Loucy (cell line): ENCODE data around the gene DMRT1.
A peak's percentile ranks its signal among the peaks of the same experiment; 100 is the strongest.
"Not testable (repeated sequence)": the region's sequence is repeated elsewhere in the genome, so short reads cannot be mapped to it uniquely, and the experiment has no call there.

Experiments
- H2AFZ ChIP-seq: fragments of 200-600 bp; sonication (generic); 2 replicates; pipeline ENCODE4 v1.6.0; 2016; ENCODE audit warnings: antibody characterized with exemption, mild to moderate bottlenecking, low read length, moderate library complexity
- H3F3A ChIP-seq: fragments of 200-600 bp; 2 replicates; pipeline ENCODE4 v1.6.0; 2016; ENCODE audit warnings: antibody characterized with exemption, low read depth, mild to moderate bottlenecking
- H3K27me3 ChIP-seq: fragments of 200-600 bp; sonication (generic); 2 replicates; pipeline ENCODE4 v1.6.1; 2014; ENCODE audit warnings: low read length, mild to moderate bottlenecking; ENCODE audit not compliant: insufficient read depth, poor library complexity, severe bottlenecking
- H3K36me3 ChIP-seq: fragments of 200-600 bp; sonication (generic); 2 replicates; pipeline ENCODE4 v1.6.1; 2016; ENCODE audit warnings: low read length; ENCODE audit not compliant: insufficient read depth
- H3K4me1 ChIP-seq: fragments of 200-600 bp; sonication (generic); 2 replicates; pipeline ENCODE4 v1.5.1; 2014; ENCODE audit warnings: low read length, mild to moderate bottlenecking; ENCODE audit not compliant: insufficient read depth, poor library complexity, severe bottlenecking
- H3K4me2 ChIP-seq: fragments of 200-600 bp; sonication (generic); 2 replicates; pipeline ENCODE4 v1.6.0; 2014; ENCODE audit warnings: antibody characterized with exemption, low read length, low read depth, mild to moderate bottlenecking; ENCODE audit not compliant: poor library complexity, severe bottlenecking
- H3K4me3 ChIP-seq: fragments of 200-600 bp; sonication (generic); 2 replicates; pipeline ENCODE4 v1.5.1; 2014; ENCODE audit warnings: low read length, mild to moderate bottlenecking, mixed read lengths; ENCODE audit not compliant: poor library complexity, severe bottlenecking
- H3K79me2 ChIP-seq: fragments of 200-600 bp; sonication (generic); 2 replicates; pipeline ENCODE4 v1.6.1; 2014; ENCODE audit warnings: low read length; ENCODE audit not compliant: insufficient read depth
- H3K9ac ChIP-seq: fragments of 200-600 bp; sonication (generic); 2 replicates; pipeline ENCODE4 v1.6.0; 2014; ENCODE audit warnings: mild to moderate bottlenecking, low read depth, low read length, moderate library complexity; ENCODE audit not compliant: poor library complexity, severe bottlenecking
- H3K9me2 ChIP-seq: fragments of 200-600 bp; sonication (generic); replicated peaks from 2 replicates; pipeline ENCODE4 v1.6.1; 2016; ENCODE audit warnings: low read depth, low read length, mixed read lengths
- H3K9me3 ChIP-seq: fragments of 200-600 bp; sonication (generic); 2 replicates; pipeline ENCODE4 v1.6.1; 2014; ENCODE audit warnings: mild to moderate bottlenecking, antibody characterized with exemption, low read length, low read depth; ENCODE audit not compliant: insufficient read depth
- H4K20me1 ChIP-seq: fragments of 200-600 bp; sonication (generic); 2 replicates; pipeline ENCODE4 v1.6.0; 2014; ENCODE audit warnings: antibody characterized with exemption, low read length, mild to moderate bottlenecking; ENCODE audit not compliant: insufficient read depth, poor library complexity, severe bottlenecking
- EZH2phosphoT487 ChIP-seq: fragments of 200-600 bp; IDR thresholded peaks from 2 replicates; pipeline ENCODE4 v1.6.1; 2018; ENCODE audit warnings: antibody characterized with exemption, mild to moderate bottlenecking, moderate library complexity, borderline replicate concordance
- TF ChIP-seq, protein P1 (sequence below): fragments of 200-600 bp; sonication (generic); conservative IDR thresholded peaks from 2 replicates; pipeline ENCODE4 v1.5.1; 2014; ENCODE audit warnings: mild to moderate bottlenecking, antibody characterized with exemption, low read length

DMRT1 gene

DNA sequence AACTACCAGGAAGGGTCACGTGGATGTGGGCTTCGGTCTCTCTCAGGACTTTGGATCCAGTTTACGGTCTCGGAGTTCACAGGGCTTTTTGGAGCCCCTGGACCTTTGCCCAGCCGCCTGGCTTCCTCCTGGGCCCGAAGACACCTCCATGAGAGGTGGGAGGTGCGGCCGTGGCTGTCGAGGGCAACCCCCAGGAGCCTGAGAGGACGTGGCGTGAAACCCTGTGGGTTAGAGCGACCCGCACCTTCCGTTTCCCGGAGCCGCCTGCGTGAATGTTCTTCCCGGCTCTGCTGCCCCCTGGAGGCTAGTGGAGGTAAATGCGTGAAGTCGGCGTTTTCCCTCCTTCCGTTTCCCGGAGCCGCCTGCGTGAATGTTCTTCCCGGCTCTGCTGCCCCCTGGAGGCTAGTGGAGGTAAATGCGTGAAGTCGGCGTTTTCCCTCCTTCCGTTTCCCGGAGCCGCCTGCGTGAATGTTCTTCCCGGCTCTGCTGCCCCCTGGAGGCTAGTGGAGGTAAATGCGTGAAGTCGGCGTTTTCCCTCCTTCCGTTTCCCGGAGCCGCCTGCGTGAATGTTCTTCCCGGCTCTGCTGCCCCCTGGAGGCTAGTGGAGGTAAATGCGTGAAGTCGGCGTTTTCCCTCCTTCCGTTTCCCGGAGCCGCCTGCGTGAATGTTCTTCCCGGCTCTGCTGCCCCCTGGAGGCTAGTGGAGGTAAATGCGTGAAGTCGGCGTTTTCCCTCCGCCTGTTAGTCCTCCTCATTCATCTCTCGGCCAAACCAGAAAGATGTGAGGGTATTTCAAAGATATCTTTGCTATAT lies 157.0 kb downstream of the DMRT1 start:
- not testable (repeated sequence) for H3K9ac ChIP-seq, H3K27me3 ChIP-seq, H2AFZ ChIP-seq, H3F3A ChIP-seq, H3K9me2 ChIP-seq, H4K20me1 ChIP-seq, H3K79me2 ChIP-seq, H3K4me1 ChIP-seq, H3K36me3 ChIP-seq, H3K4me2 ChIP-seq, H3K9me3 ChIP-seq, H3K4me3 ChIP-seq
- TF ChIP-seq, protein P1, sequence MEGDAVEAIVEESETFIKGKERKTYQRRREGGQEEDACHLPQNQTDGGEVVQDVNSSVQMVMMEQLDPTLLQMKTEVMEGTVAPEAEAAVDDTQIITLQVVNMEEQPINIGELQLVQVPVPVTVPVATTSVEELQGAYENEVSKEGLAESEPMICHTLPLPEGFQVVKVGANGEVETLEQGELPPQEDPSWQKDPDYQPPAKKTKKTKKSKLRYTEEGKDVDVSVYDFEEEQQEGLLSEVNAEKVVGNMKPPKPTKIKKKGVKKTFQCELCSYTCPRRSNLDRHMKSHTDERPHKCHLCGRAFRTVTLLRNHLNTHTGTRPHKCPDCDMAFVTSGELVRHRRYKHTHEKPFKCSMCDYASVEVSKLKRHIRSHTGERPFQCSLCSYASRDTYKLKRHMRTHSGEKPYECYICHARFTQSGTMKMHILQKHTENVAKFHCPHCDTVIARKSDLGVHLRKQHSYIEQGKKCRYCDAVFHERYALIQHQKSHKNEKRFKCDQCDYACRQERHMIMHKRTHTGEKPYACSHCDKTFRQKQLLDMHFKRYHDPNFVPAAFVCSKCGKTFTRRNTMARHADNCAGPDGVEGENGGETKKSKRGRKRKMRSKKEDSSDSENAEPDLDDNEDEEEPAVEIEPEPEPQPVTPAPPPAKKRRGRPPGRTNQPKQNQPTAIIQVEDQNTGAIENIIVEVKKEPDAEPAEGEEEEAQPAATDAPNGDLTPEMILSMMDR, result peak; percentile 79

DNA sequence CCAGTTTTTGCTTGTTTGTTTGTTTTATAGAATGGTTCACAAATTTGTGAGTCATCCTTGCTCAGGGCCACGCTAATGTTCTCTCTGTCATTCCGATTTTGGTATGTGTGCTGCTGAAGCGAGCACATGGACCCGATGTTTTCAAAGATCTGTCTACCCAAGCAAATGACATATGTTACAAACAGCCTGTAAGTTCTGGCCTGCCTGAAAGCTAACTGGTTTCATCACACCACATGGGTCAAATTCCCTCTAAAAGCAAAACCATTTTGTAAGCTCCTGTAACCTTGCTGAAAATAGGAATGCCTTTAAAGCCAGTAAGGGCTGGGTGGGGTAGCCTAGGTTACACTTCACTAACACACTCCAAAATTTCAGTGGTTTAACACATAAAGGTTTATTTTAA lies 160.3 kb downstream of the DMRT1 start:
- no peak for TF ChIP-seq EZH2phosphoT487
- TF ChIP-seq, protein P1, result no peak
- no peak overlapping the region for H2AFZ ChIP-seq
- peaks cover 9% of the 10 kb centered on the region for H3K4me1 ChIP-seq
- no peak overlapping the region for H3K4me2 ChIP-seq
- no peak overlapping the region for H3K9ac ChIP-seq
- no peak overlapping the region for H3K4me3 ChIP-seq
- H3K9me3 ChIP-seq, result no peaks in the 10 kb centered on the region
- no peaks in the 10 kb centered on the region for H4K20me1 ChIP-seq
- H3K9me2 ChIP-seq, result no peaks in the 10 kb centered on the region
- H3K27me3 ChIP-seq, result no peaks in the 10 kb centered on the region
- no peaks in the 10 kb centered on the region for H3K36me3 ChIP-seq
- no peaks in the 10 kb centered on the region for H3K79me2 ChIP-seq
- no peaks in the 10 kb centered on the region for H3F3A ChIP-seq

DNA sequence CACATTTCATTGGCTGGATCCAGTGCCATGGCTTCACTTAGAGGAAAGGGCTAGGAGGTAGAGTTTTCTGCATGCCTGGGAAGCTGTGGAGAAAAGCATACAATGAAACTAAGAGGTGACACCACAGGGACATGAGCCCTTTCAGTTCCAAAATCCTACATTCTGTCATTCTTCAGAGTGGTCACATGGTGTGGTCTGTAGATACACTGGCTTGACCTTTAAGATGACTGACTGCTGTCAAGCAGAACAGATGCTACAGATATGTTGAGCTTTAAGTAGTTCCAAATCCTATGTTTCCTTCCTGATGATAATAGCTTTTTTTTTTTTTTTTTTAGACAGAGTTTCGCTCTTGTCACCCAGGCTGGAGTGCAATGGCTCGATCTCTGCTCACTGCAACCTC lies 161.2 kb downstream of the DMRT1 start:
- H4K20me1 ChIP-seq, result no peaks in the 10 kb centered on the region
- H3K4me3 ChIP-seq, result no peak overlapping the region
- H3K9me3 ChIP-seq, result no peaks in the 10 kb centered on the region
- no peak overlapping the region for H2AFZ ChIP-seq
- peaks cover 9% of the 10 kb centered on the region for H3K4me1 ChIP-seq
- no peaks in the 10 kb centered on the region for H3F3A ChIP-seq
- no peaks in the 10 kb centered on the region for H3K36me3 ChIP-seq
- no peaks in the 10 kb centered on the region for H3K9me2 ChIP-seq
- H3K4me2 ChIP-seq, result no peak overlapping the region
- no peak for TF ChIP-seq EZH2phosphoT487
- TF ChIP-seq, protein P1, result no peak
- H3K27me3 ChIP-seq, result no peaks in the 10 kb centered on the region
- H3K79me2 ChIP-seq, result no peaks in the 10 kb centered on the region
- H3K9ac ChIP-seq, result no peak overlapping the region
